SK-N-SH (cell line): ENCODE results near the gene RAB5B. TPM values are rescaled to one million over a fixed set of nuclear protein-coding genes. Genes with fewer than 3 reads are reported as not detected.

Source experiments
- CTCF ChIA-PET: fragments of 300-600, 350-600 bp; formaldehyde crosslinking; extraction: SDS; loops from one replicate; lab custom pipeline; 2021; lab: Yijun Ruan, JAX
- POLR2A ChIA-PET: fragments of 350-600 bp; sonication (Branson Sonifier 250); formaldehyde crosslinking; extraction: SDS; loops from one replicate; lab custom pipeline; 2020; ENCODE audit warnings: antibody characterized with exemption, inconsistent platforms; lab: Yijun Ruan, JAX
- DNase-seq: peaks from one replicate; pipeline ENCODE4 v3.0.0; 2012
- H2AFZ ChIP-seq: fragments of 200-600 bp; sonication (generic); 2 replicates; pipeline ENCODE4 v1.8.1; 2016; ENCODE audit warnings: antibody characterized with exemption, mild to moderate bottlenecking, low read depth
- H3F3A ChIP-seq: fragments of 200-600 bp; sonication (generic); replicated peaks from 2 replicates; pipeline ENCODE3; 2016; ENCODE audit warnings: antibody characterized with exemption, mild to moderate bottlenecking; ENCODE audit not compliant: insufficient read depth
- H3K27ac ChIP-seq, 2 experiments: fragments of 200-500 bp in 1 of 2; fragments of 200-600 bp in 1 of 2; sonication (Bioruptor generic) in 1 of 2; sonication (generic), shearing (Covaris generic) in 1 of 2; 2 replicates each; pipeline versions ENCODE4 v1.5.1 to v1.6.1; 2014 to 2016; ENCODE audit warnings: low read depth in 2 of 2, inconsistent platforms in 1 of 2, low read length in 1 of 2, mild to moderate bottlenecking in 1 of 2, mixed read lengths in 1 of 2
- H3K27me3 ChIP-seq: fragments of 200-600 bp; sonication (generic), shearing (Covaris generic); 2 replicates; pipeline ENCODE4 v1.6.1; 2016; ENCODE audit warnings: mixed run types; ENCODE audit not compliant: insufficient read depth
- H3K36me3 ChIP-seq, 2 experiments: fragments of 200-500 bp in 1 of 2; fragments of 200-600 bp in 1 of 2; sonication (Bioruptor generic) in 1 of 2; sonication (generic) in 1 of 2; replicated peaks in 1 of 2; 2 replicates each; pipeline versions ENCODE3 to v1.5.1; 2014 to 2016; ENCODE audit warnings: low read length in 1 of 2, mild to moderate bottlenecking in 1 of 2; ENCODE audit not compliant: insufficient read depth in 2 of 2, control insufficient read depth in 1 of 2
- H3K4me1 ChIP-seq, 2 experiments: fragments of 200-500 bp in 1 of 2; fragments of 200-600 bp in 1 of 2; sonication (Bioruptor generic) in 1 of 2; sonication (generic), shearing (Covaris generic) in 1 of 2; 2 replicates each; pipeline versions ENCODE4 v1.5.1 to v1.6.1; 2014 to 2016; ENCODE audit warnings: low read depth in 1 of 2, low read length in 1 of 2, mixed run types in 1 of 2; ENCODE audit not compliant: insufficient read depth in 2 of 2, control insufficient read depth in 1 of 2
- H3K4me2 ChIP-seq: fragments of 200-600 bp; sonication (generic), shearing (Covaris generic); 2 replicates; pipeline ENCODE4 v1.6.1; 2017; ENCODE audit warnings: mixed run types
- H3K4me3 ChIP-seq, 2 experiments: fragments of 200-500 bp in 1 of 2; fragments of 200-600 bp in 1 of 2; sonication (Bioruptor generic) in 1 of 2; sonication (generic), shearing (Covaris generic) in 1 of 2; 2 replicates each; pipeline versions ENCODE4 v1.5.1 to v1.8.1; 2014 to 2016; ENCODE audit warnings: low read depth in 2 of 2, inconsistent platforms in 1 of 2, low read length in 1 of 2, mild to moderate bottlenecking in 1 of 2, mixed read lengths in 1 of 2, moderate library complexity in 1 of 2
- H3K79me2 ChIP-seq: fragments of 200-600 bp; sonication (generic); 2 replicates; pipeline ENCODE4 v1.8.1; 2017; ENCODE audit warnings: mild to moderate bottlenecking; ENCODE audit not compliant: insufficient read depth
- H3K9ac ChIP-seq: fragments of 200-600 bp; sonication (generic); 2 replicates; pipeline ENCODE4 v1.6.1; 2017; ENCODE audit warnings: mixed run types
- H3K9me2 ChIP-seq: fragments of 200-600 bp; sonication (generic); 2 replicates; pipeline ENCODE4 v1.6.1; 2017; ENCODE audit warnings: mixed run types
- H3K9me3 ChIP-seq: fragments of 200-600 bp; sonication (generic); 2 replicates; pipeline ENCODE4 v1.6.1; 2017; ENCODE audit warnings: mixed run types, mild to moderate bottlenecking, moderate library complexity
- H4K20me1 ChIP-seq: fragments of 200-600 bp; sonication (generic); 2 replicates; pipeline ENCODE4 v1.6.1; 2017; ENCODE audit warnings: mild to moderate bottlenecking, mixed run types; ENCODE audit not compliant: insufficient read depth
- CHD2 ChIP-seq: fragments of 150-350 bp; IDR thresholded peaks from 2 replicates; pipeline ENCODE4 v1.6.1; 2018; ENCODE audit warnings: low read length; ENCODE audit not compliant: partially characterized antibody
- EZH2phosphoT487 ChIP-seq: fragments of 200-600 bp; sonication (generic); IDR thresholded peaks from 2 replicates; pipeline ENCODE4 v1.6.1; 2017; ENCODE audit warnings: low read depth, mixed run types, mild to moderate bottlenecking, antibody characterized with exemption, moderate library complexity, borderline replicate concordance
- FOSL2 ChIP-seq: IDR thresholded peaks from 2 replicates; pipeline ENCODE4 v1.4.0; 2012; ENCODE audit warnings: low read depth, mild to moderate bottlenecking, moderate library complexity, borderline replicate concordance
- FOXJ3 ChIP-seq: sonication (generic); formaldehyde crosslinking; IDR thresholded peaks from 2 replicates; pipeline ENCODE4 v1.5.1; 2020; ENCODE audit warnings: mild to moderate bottlenecking, missing genetic modification reagents
- FOXM1 ChIP-seq: IDR thresholded peaks from 2 replicates; pipeline ENCODE4 v1.4.0; 2012; ENCODE audit warnings: low read depth, mild to moderate bottlenecking
- GABPA ChIP-seq: IDR thresholded peaks from 2 replicates; pipeline ENCODE4 v1.4.0; 2012; ENCODE audit warnings: low read depth, mild to moderate bottlenecking
- GATA2 ChIP-seq: sonication (generic); formaldehyde crosslinking; IDR thresholded peaks from 2 replicates; pipeline ENCODE4 v1.5.0; 2020; ENCODE audit warnings: mild to moderate bottlenecking, missing genetic modification reagents
- MEF2A ChIP-seq: IDR thresholded peaks from 2 replicates; pipeline ENCODE4 v1.4.0; 2012; ENCODE audit warnings: low read depth, borderline replicate concordance
- MXI1 ChIP-seq: IDR thresholded peaks from 2 replicates; pipeline ENCODE4 v1.6.1; 2012; ENCODE audit warnings: mild to moderate bottlenecking, low read depth, low read length, improper control_type of control experiment
- RFX5 ChIP-seq: IDR thresholded peaks from 2 replicates; pipeline ENCODE4 v1.6.1; 2012; ENCODE audit warnings: mild to moderate bottlenecking, improper control_type of control experiment, low read length
- RXRA ChIP-seq: IDR thresholded peaks from 2 replicates; pipeline ENCODE4 v1.4.0; 2012; ENCODE audit warnings: low read depth, mild to moderate bottlenecking, borderline replicate concordance
- TAF1 ChIP-seq: IDR thresholded peaks from 2 replicates; pipeline ENCODE4 v1.6.1; 2012; ENCODE audit warnings: low read depth, mild to moderate bottlenecking, low read length, moderate library complexity, borderline replicate concordance
- WGBS: methylation state at CpG from one replicate; pipeline ENCODE4 v1.1.6; 2017; ENCODE audit warnings: low lambda C conversion rate; 5-methylcytosine and 5-hydroxymethylcytosine counted together
- polyA plus RNA-seq, 3 experiments: library from polyadenylated mRNA; depleted of rRNA; stranded (reverse); fragments of >200 nt; gene quantifications; 2 replicates each; pipeline ENCODE4 v1.2.3, GENCODE V29; 2012
- TF ChIP-seq, protein P1 (sequence below): IDR thresholded peaks from 2 replicates; pipeline ENCODE4 v1.6.1; 2012; ENCODE audit warnings: mild to moderate bottlenecking, low read depth, low read length, moderate library complexity
- TF ChIP-seq, protein P2 (sequence below): IDR thresholded peaks from 2 replicates; pipeline ENCODE4 v1.4.0; 2012; ENCODE audit warnings: low read depth
- TF ChIP-seq, protein P3 (sequence below): IDR thresholded peaks from 2 replicates; pipeline ENCODE4; 2012
- TF ChIP-seq, protein P4 (sequence below): IDR thresholded peaks from 2 replicates; pipeline ENCODE4 v1.4.0; 2012; ENCODE audit warnings: low read depth, borderline replicate concordance

Gene RAB5B
- polyA plus RNA-seq, 1 of the 3 experiments (the other 2 are of a cell fraction), result 54.0 TPM

DNA sequence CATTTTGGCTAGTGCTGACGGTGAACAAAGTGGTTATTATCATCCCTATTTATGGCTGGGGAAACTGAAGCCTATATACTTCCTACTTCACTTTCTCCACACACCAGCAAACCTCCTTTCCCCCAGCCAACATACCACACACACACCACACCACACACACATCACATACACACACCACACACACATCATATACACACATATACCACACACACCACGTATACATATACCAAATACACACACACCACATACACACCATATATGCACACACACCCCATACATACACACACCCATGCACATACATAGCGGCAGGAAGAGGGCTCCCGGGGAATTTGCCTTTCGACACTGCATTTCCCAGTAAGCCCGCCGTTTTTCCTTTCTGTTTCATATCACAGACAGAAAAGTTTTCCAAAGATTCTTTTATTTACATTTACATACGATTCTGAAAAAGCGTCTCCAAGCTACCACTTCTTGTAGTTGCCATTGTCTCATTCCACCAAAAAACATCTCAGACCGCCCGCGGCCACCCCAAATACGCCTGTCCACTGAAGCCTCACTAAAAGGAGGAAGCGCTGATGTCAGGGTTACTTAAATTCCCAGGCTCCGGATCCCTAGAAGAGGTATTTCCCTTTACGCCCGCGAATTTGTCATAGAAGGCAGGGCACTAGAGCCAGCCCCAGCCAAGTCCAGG lies 823 bp upstream of the RAB5B start (continued):
- TF ChIP-seq, protein P1, sequence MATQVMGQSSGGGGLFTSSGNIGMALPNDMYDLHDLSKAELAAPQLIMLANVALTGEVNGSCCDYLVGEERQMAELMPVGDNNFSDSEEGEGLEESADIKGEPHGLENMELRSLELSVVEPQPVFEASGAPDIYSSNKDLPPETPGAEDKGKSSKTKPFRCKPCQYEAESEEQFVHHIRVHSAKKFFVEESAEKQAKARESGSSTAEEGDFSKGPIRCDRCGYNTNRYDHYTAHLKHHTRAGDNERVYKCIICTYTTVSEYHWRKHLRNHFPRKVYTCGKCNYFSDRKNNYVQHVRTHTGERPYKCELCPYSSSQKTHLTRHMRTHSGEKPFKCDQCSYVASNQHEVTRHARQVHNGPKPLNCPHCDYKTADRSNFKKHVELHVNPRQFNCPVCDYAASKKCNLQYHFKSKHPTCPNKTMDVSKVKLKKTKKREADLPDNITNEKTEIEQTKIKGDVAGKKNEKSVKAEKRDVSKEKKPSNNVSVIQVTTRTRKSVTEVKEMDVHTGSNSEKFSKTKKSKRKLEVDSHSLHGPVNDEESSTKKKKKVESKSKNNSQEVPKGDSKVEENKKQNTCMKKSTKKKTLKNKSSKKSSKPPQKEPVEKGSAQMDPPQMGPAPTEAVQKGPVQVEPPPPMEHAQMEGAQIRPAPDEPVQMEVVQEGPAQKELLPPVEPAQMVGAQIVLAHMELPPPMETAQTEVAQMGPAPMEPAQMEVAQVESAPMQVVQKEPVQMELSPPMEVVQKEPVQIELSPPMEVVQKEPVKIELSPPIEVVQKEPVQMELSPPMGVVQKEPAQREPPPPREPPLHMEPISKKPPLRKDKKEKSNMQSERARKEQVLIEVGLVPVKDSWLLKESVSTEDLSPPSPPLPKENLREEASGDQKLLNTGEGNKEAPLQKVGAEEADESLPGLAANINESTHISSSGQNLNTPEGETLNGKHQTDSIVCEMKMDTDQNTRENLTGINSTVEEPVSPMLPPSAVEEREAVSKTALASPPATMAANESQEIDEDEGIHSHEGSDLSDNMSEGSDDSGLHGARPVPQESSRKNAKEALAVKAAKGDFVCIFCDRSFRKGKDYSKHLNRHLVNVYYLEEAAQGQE, result no peak

DNA sequence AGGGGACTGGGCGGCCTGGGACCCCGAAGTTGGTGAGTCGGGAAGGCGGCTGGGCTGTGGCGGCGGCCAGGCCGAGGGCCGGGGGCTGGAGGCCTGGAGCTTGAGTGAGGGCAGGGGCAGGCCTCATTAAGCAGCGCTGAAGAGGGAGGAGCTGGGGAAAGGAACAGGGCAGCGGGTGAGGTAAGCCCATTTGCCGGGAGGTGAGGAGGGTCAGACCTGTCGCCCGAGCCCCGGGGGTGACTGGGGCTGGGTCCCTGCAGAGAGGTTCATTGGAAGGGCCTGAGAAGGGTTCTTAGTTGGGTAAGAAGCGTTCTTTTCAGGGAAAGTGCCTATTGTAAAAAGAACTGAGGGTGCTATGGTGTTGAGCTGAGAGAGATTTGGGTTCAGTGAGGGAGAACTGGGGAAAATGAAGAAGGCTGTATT lies 441 bp downstream of the RAB5B start:
- H3K4me1 ChIP-seq, result peaks cover 7% of the 10 kb centered on the region in 2 experiments; a peak in 3 of 4 replicates
- POLR2A ChIA-PET, result interaction anchor here (0.8 to 2.1 kb wide), 13 partner anchors 8 to 326 kb away, joined by 3 to 15 read pairs (median 4); partner anchors contain the start of genes CS, DNAJC14, IKZF4 and ORMDL2
- H3K9me2 ChIP-seq, result no peaks in the 10 kb centered on the region
- WGBS, result under 1% methylated on average over 15 of the region's 15 CpGs
- CTCF ChIA-PET, result interaction anchor here (0.6 to 2.8 kb wide), 12 partner anchors 10 to 294 kb away, joined by 3 to 28 read pairs (median 4); partner anchors contain the start of genes CD63 and SUOX
- TF ChIP-seq FOXM1, result no peak
- no peak for TF ChIP-seq EZH2phosphoT487
- TF ChIP-seq, protein P2, sequence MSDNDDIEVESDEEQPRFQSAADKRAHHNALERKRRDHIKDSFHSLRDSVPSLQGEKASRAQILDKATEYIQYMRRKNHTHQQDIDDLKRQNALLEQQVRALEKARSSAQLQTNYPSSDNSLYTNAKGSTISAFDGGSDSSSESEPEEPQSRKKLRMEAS, result no peak
- TF ChIP-seq, protein P3, sequence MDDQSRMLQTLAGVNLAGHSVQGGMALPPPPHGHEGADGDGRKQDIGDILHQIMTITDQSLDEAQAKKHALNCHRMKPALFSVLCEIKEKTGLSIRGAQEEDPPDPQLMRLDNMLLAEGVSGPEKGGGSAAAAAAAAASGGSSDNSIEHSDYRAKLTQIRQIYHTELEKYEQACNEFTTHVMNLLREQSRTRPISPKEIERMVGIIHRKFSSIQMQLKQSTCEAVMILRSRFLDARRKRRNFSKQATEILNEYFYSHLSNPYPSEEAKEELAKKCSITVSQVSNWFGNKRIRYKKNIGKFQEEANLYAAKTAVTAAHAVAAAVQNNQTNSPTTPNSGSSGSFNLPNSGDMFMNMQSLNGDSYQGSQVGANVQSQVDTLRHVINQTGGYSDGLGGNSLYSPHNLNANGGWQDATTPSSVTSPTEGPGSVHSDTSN, result no peak
- TF ChIP-seq CHD2, result no peak
- TF ChIP-seq RXRA, result no peak
- no peak for TF ChIP-seq MXI1
- no peak for TF ChIP-seq FOXJ3 (CRISPR knock-in tag)
- TF ChIP-seq MEF2A, result no peak
- TF ChIP-seq, protein P4, sequence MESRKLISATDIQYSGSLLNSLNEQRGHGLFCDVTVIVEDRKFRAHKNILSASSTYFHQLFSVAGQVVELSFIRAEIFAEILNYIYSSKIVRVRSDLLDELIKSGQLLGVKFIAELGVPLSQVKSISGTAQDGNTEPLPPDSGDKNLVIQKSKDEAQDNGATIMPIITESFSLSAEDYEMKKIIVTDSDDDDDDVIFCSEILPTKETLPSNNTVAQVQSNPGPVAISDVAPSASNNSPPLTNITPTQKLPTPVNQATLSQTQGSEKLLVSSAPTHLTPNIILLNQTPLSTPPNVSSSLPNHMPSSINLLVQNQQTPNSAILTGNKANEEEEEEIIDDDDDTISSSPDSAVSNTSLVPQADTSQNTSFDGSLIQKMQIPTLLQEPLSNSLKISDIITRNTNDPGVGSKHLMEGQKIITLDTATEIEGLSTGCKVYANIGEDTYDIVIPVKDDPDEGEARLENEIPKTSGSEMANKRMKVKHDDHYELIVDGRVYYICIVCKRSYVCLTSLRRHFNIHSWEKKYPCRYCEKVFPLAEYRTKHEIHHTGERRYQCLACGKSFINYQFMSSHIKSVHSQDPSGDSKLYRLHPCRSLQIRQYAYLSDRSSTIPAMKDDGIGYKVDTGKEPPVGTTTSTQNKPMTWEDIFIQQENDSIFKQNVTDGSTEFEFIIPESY, result no peak
- TF ChIP-seq TAF1, result no peak
- TF ChIP-seq FOSL2, result no peak
- no peak for TF ChIP-seq GABPA
- no peak for TF ChIP-seq GATA2
- no peak for TF ChIP-seq RFX5
- peak overlapping the region; percentile 69 to 94 for H3K4me3 ChIP-seq
- peak overlapping the region; percentile 85 for H3K4me2 ChIP-seq
- peaks cover 55% of the 10 kb centered on the region for H3K79me2 ChIP-seq
- DNase-seq, result peak; percentile 65
- peak overlapping the region; percentile 91 for H3K9ac ChIP-seq
- H3K27ac ChIP-seq, result peak overlapping the region; percentile 79 to 83
- H3K27me3 ChIP-seq, result no peaks in the 10 kb centered on the region
- peaks cover 18% of the 10 kb centered on the region for H3F3A ChIP-seq
- H3K9me3 ChIP-seq, result no peaks in the 10 kb centered on the region
- peak overlapping the region; percentile 53; the same call in 1 of the 2 replicates for H2AFZ ChIP-seq
- H3K36me3 ChIP-seq, result peaks cover 13 to 22% of the 10 kb centered on the region in 2 experiments
- no peaks in the 10 kb centered on the region for H4K20me1 ChIP-seq
